GM23338 (cell line): Measurements from ENCODE around the gene CCT5. TPM values are rescaled to one million over a fixed set of nuclear protein-coding genes. Genes with fewer than 3 reads are reported as not detected.

Experiments
- ATAC-seq: fragments of 200-7000 bp; cut with Tn5 transposase; 3 replicates; pipeline ENCODE4 v1.9.1; 2020
- DNase-seq: peaks from one replicate; pipeline ENCODE4 v3.0.0-alpha.2; 2015; ENCODE audit warnings: low spot score
- H2AFZ ChIP-seq: fragments of 200-600 bp; sonication (generic); 2 replicates; pipeline ENCODE4 v1.8.0; 2016; ENCODE audit warnings: antibody characterized with exemption, mild to moderate bottlenecking, moderate library complexity
- H3F3A ChIP-seq: fragments of 200-600 bp; sonication (generic); replicated peaks from 2 replicates; pipeline ENCODE4 v1.8.0; 2017; ENCODE audit warnings: antibody characterized with exemption, mixed run types, low read depth
- H3K27ac ChIP-seq: fragments of 200-600 bp; sonication (generic); 2 replicates; pipeline ENCODE4 v1.6.1; 2016; ENCODE audit warnings: low read depth
- H3K27me3 ChIP-seq: fragments of 200-600 bp; sonication (generic); 2 replicates; pipeline ENCODE4 v1.8.0; 2016; ENCODE audit warnings: mild to moderate bottlenecking, mixed run types, moderate library complexity; ENCODE audit not compliant: insufficient read depth
- H3K36me3 ChIP-seq: fragments of 200-600 bp; sonication (generic); 2 replicates; pipeline ENCODE4 v1.8.0; 2016; ENCODE audit warnings: mild to moderate bottlenecking; ENCODE audit not compliant: insufficient read depth
- H3K4me1 ChIP-seq: fragments of 200-600 bp; sonication (generic); 2 replicates; pipeline ENCODE4 v1.8.0; 2016; ENCODE audit warnings: mild to moderate bottlenecking, moderate library complexity; ENCODE audit not compliant: insufficient read depth
- H3K4me2 ChIP-seq: fragments of 200-600 bp; sonication (generic); 2 replicates; pipeline ENCODE4 v1.7.1; 2017; ENCODE audit warnings: mixed run types
- H3K4me3 ChIP-seq: fragments of 200-600 bp; sonication (generic); 2 replicates; pipeline ENCODE4 v1.6.1; 2016; ENCODE audit warnings: mixed run types
- H3K79me2 ChIP-seq: fragments of 200-600 bp; sonication (generic); replicated peaks from 2 replicates; pipeline ENCODE4 v1.8.0; 2017; ENCODE audit warnings: mild to moderate bottlenecking; ENCODE audit not compliant: insufficient read depth
- H3K9me2 ChIP-seq: fragments of 200-600 bp; sonication (generic); 2 replicates; pipeline ENCODE4 v1.8.0; 2017; ENCODE audit not compliant: insufficient read depth
- H4K20me1 ChIP-seq: fragments of 200-600 bp; sonication (generic); replicated peaks from 2 replicates; pipeline ENCODE4 v1.8.0; 2017; ENCODE audit warnings: mild to moderate bottlenecking; ENCODE audit not compliant: insufficient read depth
- H3K27ac Mint-ChIP-seq: 2 replicates; pipeline ENCODE4 v1.8.0; 2020; ENCODE audit warnings: inconsistent platforms, mild to moderate bottlenecking, moderate library complexity, mixed read lengths
- H3K27me3 Mint-ChIP-seq: 3 replicates; pipeline ENCODE4 v1.8.0; 2022; ENCODE audit warnings: low read depth, mild to moderate bottlenecking, moderate library complexity, mixed read lengths, inconsistent platforms; ENCODE audit not compliant: insufficient read depth, poor library complexity
- H3K36me3 Mint-ChIP-seq: 3 replicates; pipeline ENCODE4 v1.8.0; 2021; ENCODE audit warnings: low read depth, mild to moderate bottlenecking, inconsistent platforms, moderate library complexity, mixed read lengths
- H3K4me1 Mint-ChIP-seq: 3 replicates; pipeline ENCODE4 v1.8.0; 2020; ENCODE audit warnings: mild to moderate bottlenecking, inconsistent platforms, mixed read lengths
- H3K4me3 Mint-ChIP-seq: 3 replicates; pipeline ENCODE4 v1.8.0; 2021; ENCODE audit warnings: moderate library complexity, mild to moderate bottlenecking, inconsistent platforms, mixed read lengths
- H3K9me3 Mint-ChIP-seq: 3 replicates; pipeline ENCODE4 v1.8.0; 2020; ENCODE audit warnings: moderate library complexity, mild to moderate bottlenecking, inconsistent platforms, mixed read lengths
- CTCF ChIP-seq, 2 experiments: fragments of 200-600 bp in 1 of 2; sonication (generic) in 1 of 2; conservative IDR thresholded peaks; 2 replicates each; pipeline versions ENCODE4 v1.5.1 to v1.6.1; 2016 to 2017; ENCODE audit warnings: antibody characterized with exemption in 2 of 2, low read depth in 2 of 2, mild to moderate bottlenecking in 2 of 2, moderate library complexity in 1 of 2
- ETS1 ChIP-seq: IDR thresholded peaks from 2 replicates; pipeline ENCODE4 v1.6.1; 2016; ENCODE audit warnings: antibody characterized with exemption
- JUNB ChIP-seq: IDR thresholded peaks from one replicate; pipeline ENCODE4 v1.6.1; 2016; ENCODE audit warnings: antibody characterized with exemption; ENCODE audit not compliant: unreplicated experiment
- NANOG ChIP-seq: IDR thresholded peaks from 2 replicates; pipeline ENCODE4 v1.6.1; 2016; ENCODE audit warnings: antibody characterized with exemption, borderline replicate concordance
- POLR2AphosphoS5 ChIP-seq: IDR thresholded peaks from 2 replicates; pipeline ENCODE4 v1.6.1; 2016; ENCODE audit warnings: antibody characterized with exemption, low read depth
- ZNF114 ChIP-seq: fragments of 250-450 bp; sonication (Bioruptor Pico); IDR thresholded peaks from 2 replicates; pipeline ENCODE4 v1.5.0; 2020; ENCODE audit warnings: mild to moderate bottlenecking, moderate library complexity
- ZNF462 ChIP-seq: fragments of 250-450 bp; sonication (Bioruptor Pico); IDR thresholded peaks from 2 replicates; pipeline ENCODE4 v1.5.0; 2020; ENCODE audit warnings: mild to moderate bottlenecking, moderate library complexity
- polyA plus RNA-seq: library from polyadenylated mRNA; unstranded; fragments of >200 nt; fragmentation: Nextera tagmentation; extraction: Ambion mirVana; gene quantifications from 2 replicates; pipeline ENCODE4 v1.2.1, GENCODE V29; 2016
- total RNA-seq: library from RNA; depleted of rRNA; stranded (reverse); fragments of >200 nt; shearing (Covaris generic); gene quantifications from 2 replicates; pipeline ENCODE4 v1.2.3, GENCODE V29; 2014

The CCT5 gene
- total and polyA plus RNA-seq, 2 experiments from 2014 or later: 576 to 661 TPM

- peak; percentile 70 for DNase-seq
Measured at GRCh38 chr5:10233505-10233904, 16.6 kb upstream of the CCT5 start.

GRCh38 chr5:10235350-10235749, 14.7 kb upstream of the CCT5 start:
- H3K4me2 ChIP-seq: no peak overlapping the region
- H3K36me3 Mint-ChIP-seq: peaks cover 4% of the 10 kb centered on the region; the same call in 2 of the 3 replicates
- no peak overlapping the region for H2AFZ ChIP-seq
- no peak for TF ChIP-seq ETS1
- TF ChIP-seq ZNF462 (CRISPR knock-in tag): no peak
- no peak for TF ChIP-seq POLR2AphosphoS5
- TF ChIP-seq CTCF (conservative IDR thresholded peaks at IDR 0.05; ENCODE audit: low read depth in 2 of 2): no peak
- no peak for TF ChIP-seq JUNB
- no peak for TF ChIP-seq ZNF114 (CRISPR knock-in tag)
- TF ChIP-seq NANOG: no peak

More at GRCh38 chr5:10233505-10233904, 16.6 kb upstream of the CCT5 start:
- Mint-ChIP-seq H3K36me3 (peaks cover 4% of the 10 kb centered on the region; the same call in 2 of the 3 replicates), H3K9me3 (no peaks in the 10 kb centered on the region), H3K27me3 (peaks cover 2% of the 10 kb centered on the region), H3K27ac (peak overlapping the region; percentile 78), H3K4me3 (no peak overlapping the region), H3K4me1 (peaks cover 7% of the 10 kb centered on the region; the same call in 2 of the 3 replicates)
- Histone ChIP-seq H3K79me2 (no peaks in the 10 kb centered on the region), H2AFZ (no peak overlapping the region), H3K9me2 (no peaks in the 10 kb centered on the region), H3K27ac (no peak overlapping the region), H3K4me2 (no peak overlapping the region), H3K27me3 (no peaks in the 10 kb centered on the region), H3K4me3 (no peak overlapping the region), H3F3A (no peaks in the 10 kb centered on the region), H3K36me3 (peaks cover 4% of the 10 kb centered on the region; the same call in 1 of the 2 replicates), H3K4me1 (no peaks in the 10 kb centered on the region), H4K20me1 (no peaks in the 10 kb centered on the region)
- peak; percentile 51; the same call in 2 of the 3 replicates for ATAC-seq
- TF ChIP-seq POLR2AphosphoS5: no peak
- TF ChIP-seq CTCF (conservative IDR thresholded peaks at IDR 0.05; ENCODE audit: low read depth in 2 of 2): peak; percentile 29 to 68

More at GRCh38 chr5:10235350-10235749, 14.7 kb upstream of the CCT5 start:
- ATAC-seq (no peak), DNase-seq (no peak)
- H4K20me1 ChIP-seq: no peaks in the 10 kb centered on the region
- H3K9me2 ChIP-seq: no peaks in the 10 kb centered on the region
- H3F3A ChIP-seq: no peaks in the 10 kb centered on the region
- no peaks in the 10 kb centered on the region for H3K27me3 Mint-ChIP-seq
- no peak overlapping the region for H3K27ac Mint-ChIP-seq
- peaks cover 4% of the 10 kb centered on the region; the same call in 1 of the 2 replicates for H3K36me3 ChIP-seq
- no peaks in the 10 kb centered on the region for H3K4me1 ChIP-seq
- no peaks in the 10 kb centered on the region for H3K9me3 Mint-ChIP-seq
- no peak overlapping the region for H3K4me3 Mint-ChIP-seq
- H3K4me3 ChIP-seq: no peak overlapping the region
- H3K79me2 ChIP-seq: no peaks in the 10 kb centered on the region
- peaks cover 7% of the 10 kb centered on the region; the same call in 2 of the 3 replicates for H3K4me1 Mint-ChIP-seq
- no peak overlapping the region for H3K27ac ChIP-seq
- H3K27me3 ChIP-seq: no peaks in the 10 kb centered on the region
